22Rv1 (cell line): ENCODE results near the gene ATR.

Source experiments
- CTCF ChIP-seq: fragments of 450-650 bp; IDR thresholded peaks from 2 replicates; pipeline ENCODE4 v1.5.1; 2017; ENCODE audit warnings: mild to moderate bottlenecking
- ZFX ChIP-seq: fragments of 450-650 bp; IDR thresholded peaks from 2 replicates; pipeline ENCODE4 v1.6.1; 2017; ENCODE audit warnings: antibody characterized with exemption, borderline replicate concordance

- TF ChIP-seq CTCF, result no peak
- TF ChIP-seq ZFX, result no peak
Measured at GRCh38 chr3:142576792-142577191, 1.7 kb downstream of the ATR start.
